GM13977 (cell line): ENCODE measurements around the gene LBP.

ENCODE experiments used
- DNase-seq: peaks from one replicate; pipeline ENCODE4 v3.0.0; 2012; ENCODE audit warnings: low spot score
- in situ Hi-C: fragments of 300-500 bp; cut with MboI; formaldehyde crosslinking; loops from one replicate; pipeline ENCODE4 v1.12.0; 2022; ENCODE audit warnings: low sequenced_read_pairs, low pct_unique_long_range_greater_than_20kb, mixed read lengths, inconsistent platforms; ENCODE audit not compliant: unreplicated experiment
- TF ChIP-seq, protein P1 (sequence below): IDR thresholded peaks from 2 replicates; pipeline ENCODE4 v1.5.1; 2012; ENCODE audit warnings: mild to moderate bottlenecking, control low read depth; ENCODE audit not compliant: insufficient read depth; ENCODE audit errors: extremely low read depth, missing control alignments

LBP gene

DNA sequence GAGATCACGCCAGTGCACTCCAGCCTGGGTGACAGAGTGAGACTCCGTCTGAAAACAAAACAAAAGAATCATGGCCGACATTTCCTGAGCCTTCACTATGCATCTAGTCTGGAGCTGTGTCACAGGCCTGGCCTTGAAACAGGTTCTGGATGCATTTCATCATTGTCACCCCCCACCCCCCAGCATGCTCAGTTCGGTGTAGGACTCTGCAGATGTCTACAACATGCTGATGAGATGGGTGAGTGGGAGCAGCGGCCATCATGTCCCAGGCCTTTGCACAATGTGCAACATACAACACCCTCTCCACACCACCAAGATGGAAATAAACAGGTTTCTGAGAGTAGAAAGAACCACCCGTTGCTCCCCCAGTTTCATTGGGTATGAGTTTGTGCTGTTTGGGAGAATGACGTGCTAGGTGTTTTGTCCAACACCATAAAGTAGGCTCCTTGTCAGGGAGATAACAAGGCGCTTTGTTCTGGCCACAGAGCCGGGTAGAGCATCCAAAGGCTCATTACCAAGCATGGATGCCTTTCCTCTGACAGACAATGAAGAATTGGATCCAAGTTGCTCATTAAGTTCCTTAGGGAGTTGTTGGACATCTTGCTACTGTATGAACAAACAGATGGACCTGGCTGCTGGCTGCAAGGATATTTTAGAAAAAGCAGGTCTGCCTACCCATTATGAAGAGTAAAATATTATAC is 66.7 kb downstream of the LBP start:
- no peak for DNase-seq
- TF ChIP-seq, protein P1, sequence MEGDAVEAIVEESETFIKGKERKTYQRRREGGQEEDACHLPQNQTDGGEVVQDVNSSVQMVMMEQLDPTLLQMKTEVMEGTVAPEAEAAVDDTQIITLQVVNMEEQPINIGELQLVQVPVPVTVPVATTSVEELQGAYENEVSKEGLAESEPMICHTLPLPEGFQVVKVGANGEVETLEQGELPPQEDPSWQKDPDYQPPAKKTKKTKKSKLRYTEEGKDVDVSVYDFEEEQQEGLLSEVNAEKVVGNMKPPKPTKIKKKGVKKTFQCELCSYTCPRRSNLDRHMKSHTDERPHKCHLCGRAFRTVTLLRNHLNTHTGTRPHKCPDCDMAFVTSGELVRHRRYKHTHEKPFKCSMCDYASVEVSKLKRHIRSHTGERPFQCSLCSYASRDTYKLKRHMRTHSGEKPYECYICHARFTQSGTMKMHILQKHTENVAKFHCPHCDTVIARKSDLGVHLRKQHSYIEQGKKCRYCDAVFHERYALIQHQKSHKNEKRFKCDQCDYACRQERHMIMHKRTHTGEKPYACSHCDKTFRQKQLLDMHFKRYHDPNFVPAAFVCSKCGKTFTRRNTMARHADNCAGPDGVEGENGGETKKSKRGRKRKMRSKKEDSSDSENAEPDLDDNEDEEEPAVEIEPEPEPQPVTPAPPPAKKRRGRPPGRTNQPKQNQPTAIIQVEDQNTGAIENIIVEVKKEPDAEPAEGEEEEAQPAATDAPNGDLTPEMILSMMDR: no peak
- in situ Hi-C loops: loop anchor here (25.0 kb wide), 1 partner anchor 351 kb away; no protein-coding TSS in a partner anchor

- TF ChIP-seq, protein P1: no peak
- DNase-seq: no peak
- in situ Hi-C loops: loop anchor here (25.0 kb wide), 1 partner anchor 353 kb away; no protein-coding TSS in a partner anchor
Observed at GRCh38 chr20:38414769-38415450, 68.6 kb downstream of the LBP start.

GRCh38 chr20:38418509-38419204 is 72.4 kb downstream of the LBP start:
- in situ Hi-C loops: loop anchor here (25.0 kb wide), 1 partner anchor 356 kb away; no protein-coding TSS in a partner anchor
- no peak for DNase-seq

DNA sequence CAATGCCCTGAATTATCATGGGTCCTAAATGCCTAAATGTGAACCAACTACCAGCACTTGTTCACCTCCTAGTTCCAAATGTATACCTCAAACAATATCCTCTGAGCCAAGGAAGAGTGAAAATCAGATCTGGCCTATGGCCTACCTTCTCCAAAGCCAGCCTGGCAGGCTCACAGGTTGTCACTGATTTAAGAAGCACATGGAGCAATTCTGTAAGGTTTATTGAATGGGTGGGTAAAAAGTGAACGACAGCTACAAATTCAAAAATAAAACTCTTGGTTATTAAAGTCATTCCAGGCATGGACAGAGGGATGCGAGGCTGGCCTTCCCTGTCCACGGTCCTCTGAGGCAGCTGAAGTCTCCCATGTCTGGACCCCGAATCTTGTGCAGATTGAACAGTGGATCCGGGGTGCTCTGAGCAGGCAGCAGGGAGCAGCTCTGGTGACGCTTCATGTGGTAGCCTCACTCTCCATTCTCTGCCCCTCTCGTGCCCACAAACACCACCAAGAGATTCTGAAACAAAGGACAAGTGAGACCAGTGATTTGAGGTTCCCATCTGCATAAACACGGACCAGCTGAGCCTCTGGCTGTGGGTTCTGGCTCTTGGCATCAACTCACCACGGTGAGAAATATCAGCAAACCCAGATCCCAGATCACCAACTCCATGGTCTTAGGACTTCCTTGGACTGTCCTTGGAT is 74.3 kb downstream of the LBP start:
- DNase-seq: no peak
- in situ Hi-C loops: loop anchor here (25.0 kb wide), 1 partner anchor 358 kb away; no protein-coding TSS in a partner anchor
- TF ChIP-seq, protein P1: no peak

More at GRCh38 chr20:38418509-38419204, 72.4 kb downstream of the LBP start:
- TF ChIP-seq, protein P1: no peak

GRCh38 chr20:38421915-38422314 is 75.6 kb downstream of the LBP start:
- in situ Hi-C loops: loop anchor here (25.0 kb wide), 1 partner anchor 360 kb away; no protein-coding TSS in a partner anchor
- no peak for DNase-seq
- TF ChIP-seq, protein P1: no peak

DNA sequence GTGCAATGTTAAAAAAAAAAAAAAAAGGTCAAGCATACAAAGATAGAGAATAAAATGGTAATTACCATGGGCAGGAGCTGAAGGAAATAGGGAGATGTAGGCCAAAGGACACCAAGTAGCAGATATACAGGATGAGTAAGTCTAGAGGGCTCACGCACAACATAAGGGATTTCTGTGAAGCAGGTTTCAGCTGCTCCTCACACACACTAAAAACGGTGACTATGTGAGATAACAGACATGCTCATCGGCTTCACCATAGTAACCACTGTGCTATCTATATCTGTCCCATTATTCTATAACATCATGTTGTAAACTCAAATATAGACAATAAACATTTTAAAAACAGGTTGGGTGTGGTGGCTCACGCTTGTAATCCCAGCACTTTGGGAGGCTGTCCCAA is 77.3 kb downstream of the LBP start:
- DNase-seq: no peak
- in situ Hi-C loops: loop anchor here (25.0 kb wide), 1 partner anchor 361 kb away; no protein-coding TSS in a partner anchor
- TF ChIP-seq, protein P1: no peak
